Endodermal cell (in vitro differentiated cells): ENCODE results near the gene CACNA1A. TPM values are rescaled to one million over a fixed set of nuclear protein-coding genes. Genes with fewer than 3 reads are reported as not detected.
A peak's percentile ranks its signal among the peaks of the same experiment; 100 is the strongest.

ENCODE experiments used
- DNase-seq: peaks from one replicate; pipeline ENCODE4 v3.0.0-alpha.2; 2017
- H3K27ac ChIP-seq: 2 replicates; pipeline ENCODE4 v1.5.1; 2013; ENCODE audit warnings: mild to moderate bottlenecking, low read depth, low read length, moderate library complexity
- H3K27me3 ChIP-seq: 2 replicates; pipeline ENCODE4 v1.6.1; 2013; ENCODE audit warnings: mild to moderate bottlenecking, low read length, moderate library complexity; ENCODE audit not compliant: insufficient read depth, control insufficient read depth, poor library complexity, severe bottlenecking
- H3K36me3 ChIP-seq: 2 replicates; pipeline ENCODE4 v1.7.0; 2013; ENCODE audit warnings: mild to moderate bottlenecking, low read length, moderate library complexity; ENCODE audit not compliant: control insufficient read depth, insufficient read depth
- H3K4me1 ChIP-seq: one replicate; pipeline ENCODE4 v1.7.0; 2013; ENCODE audit warnings: low read length; ENCODE audit not compliant: control insufficient read depth, insufficient read depth
- H3K4me3 ChIP-seq: 2 replicates; pipeline ENCODE4 v1.5.1; 2013; ENCODE audit warnings: mild to moderate bottlenecking, low read length, moderate library complexity
- H3K9ac ChIP-seq: 2 replicates; pipeline ENCODE4 v1.6.1; 2013; ENCODE audit warnings: mild to moderate bottlenecking, low read length, moderate library complexity; ENCODE audit not compliant: poor library complexity, severe bottlenecking; ENCODE audit errors: extremely low read depth
- H3K9me3 ChIP-seq: 2 replicates; pipeline ENCODE4 v1.6.1; 2013; ENCODE audit warnings: mild to moderate bottlenecking, low read length, moderate library complexity; ENCODE audit not compliant: control insufficient read depth
- H3K27ac Mint-ChIP-seq: 2 replicates; pipeline ENCODE4 v1.8.0; 2020; ENCODE audit warnings: mixed read lengths
- H3K27me3 Mint-ChIP-seq: 2 replicates; pipeline ENCODE4 v1.8.0; 2021; ENCODE audit warnings: mild to moderate bottlenecking, mixed read lengths; ENCODE audit not compliant: insufficient read depth
- H3K36me3 Mint-ChIP-seq: 2 replicates; pipeline ENCODE4 v1.8.0; 2020; ENCODE audit warnings: low read depth, mixed read lengths
- H3K4me1 Mint-ChIP-seq: 2 replicates; pipeline ENCODE4 v1.8.0; 2020; ENCODE audit warnings: mixed read lengths
- H3K4me3 Mint-ChIP-seq: 2 replicates; pipeline ENCODE4 v1.8.0; 2020; ENCODE audit warnings: mild to moderate bottlenecking, moderate library complexity, mixed read lengths
- H3K9me3 Mint-ChIP-seq: 2 replicates; pipeline ENCODE4 v1.8.0; 2020; ENCODE audit warnings: mild to moderate bottlenecking, mixed read lengths
- CTCF ChIP-seq: fragments of 200-600 bp; sonication (generic); conservative IDR thresholded peaks from 2 replicates; pipeline ENCODE4 v1.5.0; 2021; ENCODE audit warnings: antibody characterized with exemption, mild to moderate bottlenecking
- WGBS, 2 experiments: methylation state at CpG; one replicate each; pipeline versions ENCODE4 v1.1.5 to v1.1.7; 2013; ENCODE audit warnings: missing lambda C conversion rate in 2 of 2, mixed read lengths in 1 of 2; ENCODE audit not compliant: insufficient coverage in 1 of 2, insufficient read length in 1 of 2; 5-methylcytosine and 5-hydroxymethylcytosine counted together
- total RNA-seq, 2 donors: library from RNA; stranded (reverse); fragmentation: NEBNext Ultra II Directional in 1 of 2; extraction: Animal tissue kit (Norgen Biotek cat#: 25700) in 1 of 2; gene quantifications; 2 replicates in 1 of 2; 3 replicates in 1 of 2; pipeline ENCODE4 v1.2.1, GENCODE V29; 2021

Gene CACNA1A
- total RNA-seq, 2 donors from 2014 or later = 8.0 to 10.6 TPM

- H3K27ac ChIP-seq = no peak overlapping the region
- no peak for TF ChIP-seq CTCF
- 81 to 100% methylated on average over 2 to 3 of the region's 3 CpGs for WGBS, 2 experiments
- no peak for DNase-seq
- Mint-ChIP-seq H3K4me3 (no peak overlapping the region), H3K36me3 (no peaks in the 10 kb centered on the region), H3K9me3 (peaks cover 34% of the 10 kb centered on the region), H3K4me1 (no peaks in the 10 kb centered on the region), H3K27ac (no peak overlapping the region), H3K27me3 (peaks cover 2% of the 10 kb centered on the region)
- H3K9me3 ChIP-seq = peaks cover 19% of the 10 kb centered on the region
- H3K36me3 ChIP-seq = no peaks in the 10 kb centered on the region
- no peak overlapping the region for H3K4me3 ChIP-seq
- H3K27me3 ChIP-seq = no peaks in the 10 kb centered on the region
- no peak overlapping the region for H3K9ac ChIP-seq
- H3K4me1 ChIP-seq = no peaks in the 10 kb centered on the region
Observed at GRCh38 chr19:13425151-13425550, 81.1 kb downstream of the CACNA1A start.

DNA sequence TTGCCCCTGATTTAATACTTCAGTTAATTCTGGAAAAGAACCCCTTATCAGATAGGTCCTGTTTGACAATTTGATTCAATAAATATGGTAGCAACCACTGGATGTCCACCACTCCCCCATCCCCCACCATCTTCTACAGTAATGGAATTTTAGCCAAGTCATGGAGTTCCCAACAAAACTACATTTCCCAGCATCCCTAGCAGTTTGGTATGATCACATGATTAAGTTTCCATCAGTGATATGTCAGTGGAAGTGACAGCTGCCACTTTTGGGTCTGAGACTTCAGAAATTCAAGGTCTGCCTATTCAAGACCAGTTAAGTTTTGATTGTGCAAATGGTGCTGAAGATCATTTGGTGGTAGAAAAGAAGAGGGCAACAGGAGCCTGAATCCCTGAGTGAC lies 85.5 kb downstream of the CACNA1A start:
- DNase-seq = no peak
- Histone ChIP-seq H3K9ac (no peak overlapping the region), H3K4me1 (no peaks in the 10 kb centered on the region), H3K36me3 (no peaks in the 10 kb centered on the region), H3K9me3 (peaks cover 19% of the 10 kb centered on the region), H3K27ac (no peak overlapping the region), H3K27me3 (no peaks in the 10 kb centered on the region), H3K4me3 (no peak overlapping the region)
- Mint-ChIP-seq H3K27ac (no peak overlapping the region), H3K4me1 (no peaks in the 10 kb centered on the region), H3K4me3 (no peak overlapping the region), H3K36me3 (no peaks in the 10 kb centered on the region), H3K27me3 (peaks cover 2% of the 10 kb centered on the region), H3K9me3 (peaks cover 34% of the 10 kb centered on the region)
- TF ChIP-seq CTCF = no peak

GRCh38 chr19:13417054-13417453 lies 89.2 kb downstream of the CACNA1A start:
- Mint-ChIP-seq H3K27me3 (no peaks in the 10 kb centered on the region), H3K9me3 (peaks cover 8% of the 10 kb centered on the region), H3K27ac (no peak overlapping the region), H3K4me3 (no peak overlapping the region), H3K36me3 (no peaks in the 10 kb centered on the region), H3K4me1 (no peaks in the 10 kb centered on the region)
- H3K27me3 ChIP-seq = no peaks in the 10 kb centered on the region
- H3K4me1 ChIP-seq = no peaks in the 10 kb centered on the region
- DNase-seq = no peak
- H3K36me3 ChIP-seq = no peaks in the 10 kb centered on the region
- H3K9ac ChIP-seq = no peak overlapping the region
- H3K4me3 ChIP-seq = no peak overlapping the region
- H3K27ac ChIP-seq = peak overlapping the region; percentile 38
- no peak for TF ChIP-seq CTCF
- 78 to 89% methylated on average over 9 to 10 of the region's 10 CpGs for WGBS, 2 experiments
- H3K9me3 ChIP-seq = peaks cover 12% of the 10 kb centered on the region
